Testis (tissue), 2 donors: ENCODE measurements around the gene HLA-DMB.

ENCODE experiments used
- POLR2A ChIP-seq: fragments of 450-650 bp; IDR thresholded peaks from one replicate; pipeline ENCODE4 v1.6.1; 2017; ENCODE audit warnings: antibody characterized with exemption, mild to moderate bottlenecking, moderate library complexity
- TF ChIP-seq, protein P1 (sequence below), 3 experiments: fragments of 450-650 bp in 2 of 3; fragments of 200-600 bp in 1 of 3; sonication (generic) in 1 of 3; IDR thresholded peaks; one replicate each; pipeline ENCODE4 v1.5.1; 2016 to 2019; ENCODE audit warnings: antibody characterized with exemption in 3 of 3, mild to moderate bottlenecking in 2 of 3, moderate library complexity in 1 of 3

DNA sequence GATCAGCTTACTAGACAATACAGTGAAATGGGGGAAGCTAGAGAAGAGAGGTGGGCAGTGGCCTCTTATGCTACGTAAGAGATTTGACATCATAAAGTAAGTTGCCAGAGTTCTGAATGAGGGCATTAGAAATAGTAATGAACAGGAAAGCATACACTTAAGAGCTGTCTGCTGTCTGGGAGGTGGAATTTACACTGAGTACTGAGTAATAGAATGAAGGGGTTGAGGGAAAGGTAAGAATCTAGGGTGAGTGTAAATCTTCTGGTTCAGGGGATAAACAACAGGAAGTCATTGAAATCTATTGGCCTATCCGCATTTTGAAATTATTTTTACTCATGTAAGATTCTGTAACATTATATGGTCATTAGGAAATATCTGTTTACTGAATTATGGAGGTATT lies 35.8 kb downstream of the HLA-DMB start:
- TF ChIP-seq POLR2A = no peak
- TF ChIP-seq, protein P1, sequence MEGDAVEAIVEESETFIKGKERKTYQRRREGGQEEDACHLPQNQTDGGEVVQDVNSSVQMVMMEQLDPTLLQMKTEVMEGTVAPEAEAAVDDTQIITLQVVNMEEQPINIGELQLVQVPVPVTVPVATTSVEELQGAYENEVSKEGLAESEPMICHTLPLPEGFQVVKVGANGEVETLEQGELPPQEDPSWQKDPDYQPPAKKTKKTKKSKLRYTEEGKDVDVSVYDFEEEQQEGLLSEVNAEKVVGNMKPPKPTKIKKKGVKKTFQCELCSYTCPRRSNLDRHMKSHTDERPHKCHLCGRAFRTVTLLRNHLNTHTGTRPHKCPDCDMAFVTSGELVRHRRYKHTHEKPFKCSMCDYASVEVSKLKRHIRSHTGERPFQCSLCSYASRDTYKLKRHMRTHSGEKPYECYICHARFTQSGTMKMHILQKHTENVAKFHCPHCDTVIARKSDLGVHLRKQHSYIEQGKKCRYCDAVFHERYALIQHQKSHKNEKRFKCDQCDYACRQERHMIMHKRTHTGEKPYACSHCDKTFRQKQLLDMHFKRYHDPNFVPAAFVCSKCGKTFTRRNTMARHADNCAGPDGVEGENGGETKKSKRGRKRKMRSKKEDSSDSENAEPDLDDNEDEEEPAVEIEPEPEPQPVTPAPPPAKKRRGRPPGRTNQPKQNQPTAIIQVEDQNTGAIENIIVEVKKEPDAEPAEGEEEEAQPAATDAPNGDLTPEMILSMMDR (IDR thresholded peaks at IDR 0.05) = no peak
